ENCODE data around the gene CLBA1. TPM values are rescaled to one million over a fixed set of nuclear protein-coding genes. Genes with fewer than 3 reads are reported as not detected.

The CLBA1 gene
- total RNA-seq, 1 donor from 2014 or later, result 16.2 TPM

GRCh38 chr14:105021656-105022275 is 36.2 kb downstream of the CLBA1 start:
- H3K4me1 Mint-ChIP-seq (ENCODE audit: unreplicated experiment), result peaks cover 27% of the 10 kb centered on the region
- no peak for DNase-seq (ENCODE audit: extremely low spot score, unreplicated experiment)
- no peaks in the 10 kb centered on the region for H3K9me3 Mint-ChIP-seq
- peak; percentile 24 for TF ChIP-seq CTCF (conservative IDR thresholded peaks at IDR 0.05)
- peak overlapping the region; percentile 95 for H3K4me3 Mint-ChIP-seq
- peaks cover 1% of the 10 kb centered on the region for H3K36me3 Mint-ChIP-seq
- H3K27ac Mint-ChIP-seq, result peak overlapping the region; percentile 96
- H3K27me3 Mint-ChIP-seq, result peaks cover 3% of the 10 kb centered on the region

- H3K27ac Mint-ChIP-seq, result peak overlapping the region; percentile 96
Observed at GRCh38 chr14:105022276-105022670, 36.7 kb downstream of the CLBA1 start.

GRCh38 chr14:105023144-105023543 is 37.6 kb downstream of the CLBA1 start:
- H3K36me3 Mint-ChIP-seq, result no peaks in the 10 kb centered on the region
- H3K27ac Mint-ChIP-seq, result no peak overlapping the region
- H3K27me3 Mint-ChIP-seq, result peaks cover 8% of the 10 kb centered on the region
- no peak for DNase-seq (ENCODE audit: extremely low spot score, unreplicated experiment)
- H3K4me3 Mint-ChIP-seq, result peak overlapping the region; percentile 40
- H3K9me3 Mint-ChIP-seq, result no peaks in the 10 kb centered on the region
- TF ChIP-seq CTCF (conservative IDR thresholded peaks at IDR 0.05), result no peak
- H3K4me1 Mint-ChIP-seq (ENCODE audit: unreplicated experiment), result peaks cover 18% of the 10 kb centered on the region

More at GRCh38 chr14:105022276-105022670, 36.7 kb downstream of the CLBA1 start:
- Mint-ChIP-seq H3K4me3 (peak overlapping the region; percentile 95), H3K9me3 (no peaks in the 10 kb centered on the region), H3K36me3 (no peaks in the 10 kb centered on the region), H3K27me3 (peaks cover 3% of the 10 kb centered on the region), H3K4me1 (ENCODE audit: unreplicated experiment) (peaks cover 23% of the 10 kb centered on the region)
- TF ChIP-seq CTCF (conservative IDR thresholded peaks at IDR 0.05), result no peak
- DNase-seq (ENCODE audit: extremely low spot score, unreplicated experiment), result no peak

GRCh38 chr14:105023791-105024480 is 38.3 kb downstream of the CLBA1 start:
- no peak for TF ChIP-seq CTCF (conservative IDR thresholded peaks at IDR 0.05)
- H3K36me3 Mint-ChIP-seq, result no peaks in the 10 kb centered on the region
- no peak overlapping the region for H3K27ac Mint-ChIP-seq
- H3K4me1 Mint-ChIP-seq (ENCODE audit: unreplicated experiment), result peaks cover 15% of the 10 kb centered on the region
- DNase-seq (ENCODE audit: extremely low spot score, unreplicated experiment), result no peak
- H3K9me3 Mint-ChIP-seq, result no peaks in the 10 kb centered on the region
- H3K4me3 Mint-ChIP-seq, result no peak overlapping the region
- H3K27me3 Mint-ChIP-seq, result peaks cover 8% of the 10 kb centered on the region

GRCh38 chr14:105025429-105025828 is 39.8 kb downstream of the CLBA1 start:
- TF ChIP-seq CTCF (conservative IDR thresholded peaks at IDR 0.05), result no peak
- no peaks in the 10 kb centered on the region for H3K36me3 Mint-ChIP-seq
- peaks cover 6% of the 10 kb centered on the region for H3K4me1 Mint-ChIP-seq (ENCODE audit: unreplicated experiment)
- no peak overlapping the region for H3K4me3 Mint-ChIP-seq
- DNase-seq (ENCODE audit: extremely low spot score, unreplicated experiment), result no peak
- no peak overlapping the region for H3K27ac Mint-ChIP-seq
- H3K9me3 Mint-ChIP-seq, result no peaks in the 10 kb centered on the region
- H3K27me3 Mint-ChIP-seq, result peaks cover 8% of the 10 kb centered on the region
